Activated CD4-positive, alpha-beta memory T cell treated with anti-CD3 and anti-CD28 coated beads for 36 hours (primary cell): Measurements from ENCODE around the gene LRRC8C. TPM values are rescaled to one million over a fixed set of nuclear protein-coding genes. Genes with fewer than 3 reads are reported as not detected.
"Not testable (repeated sequence)": the region's sequence is repeated elsewhere in the genome, so short reads cannot be mapped to it uniquely, and the experiment has no call there.

Experiments used
- CTCF ChIA-PET: fragments of 350-600 bp; sonication (Branson Sonifier 250); formaldehyde crosslinking; loops from one replicate; lab custom pipeline; 2021; ENCODE audit warnings: antibody characterized with exemption, inconsistent platforms; lab: Charles Lee
- POLR2A ChIA-PET: fragments of 350-600 bp; sonication (Branson Sonifier 250); formaldehyde crosslinking; loops from one replicate; lab custom pipeline; 2021; ENCODE audit warnings: antibody characterized with exemption; lab: Charles Lee
- DNase-seq: peaks from one replicate; pipeline ENCODE4 v3.0.0-alpha.2; 2020
- H3K27ac Mint-ChIP-seq: one replicate; pipeline ENCODE4 v1.8.0; 2021; ENCODE audit warnings: mixed read lengths
- H3K27me3 Mint-ChIP-seq: one replicate; pipeline ENCODE4 v1.8.0; 2021; ENCODE audit warnings: mixed read lengths
- H3K36me3 Mint-ChIP-seq: one replicate; pipeline ENCODE4 v1.8.0; 2021; ENCODE audit warnings: mixed read lengths
- H3K4me1 Mint-ChIP-seq: one replicate; pipeline ENCODE4 v1.8.0; 2021; ENCODE audit warnings: low read depth, mixed read lengths
- H3K4me3 Mint-ChIP-seq: one replicate; pipeline ENCODE4 v1.8.0; 2021; ENCODE audit warnings: mild to moderate bottlenecking, mixed read lengths
- H3K9me3 Mint-ChIP-seq: one replicate; pipeline ENCODE4 v1.8.0; 2021; ENCODE audit warnings: mixed read lengths
- intact Hi-C: fragments of 100-400 bp; cut with micrococcal nuclease; formaldehyde crosslinking; loops from one replicate; pipeline ENCODE4 v1.15.1; 2023
- total RNA-seq, 2 experiments: library from RNA; stranded (reverse); gene quantifications; one replicate each; pipeline ENCODE4 v1.2.3, GENCODE V29; 2021

Gene LRRC8C
- total RNA-seq, result 10 to 100 TPM; 36.4 to 40.4 TPM

DNA sequence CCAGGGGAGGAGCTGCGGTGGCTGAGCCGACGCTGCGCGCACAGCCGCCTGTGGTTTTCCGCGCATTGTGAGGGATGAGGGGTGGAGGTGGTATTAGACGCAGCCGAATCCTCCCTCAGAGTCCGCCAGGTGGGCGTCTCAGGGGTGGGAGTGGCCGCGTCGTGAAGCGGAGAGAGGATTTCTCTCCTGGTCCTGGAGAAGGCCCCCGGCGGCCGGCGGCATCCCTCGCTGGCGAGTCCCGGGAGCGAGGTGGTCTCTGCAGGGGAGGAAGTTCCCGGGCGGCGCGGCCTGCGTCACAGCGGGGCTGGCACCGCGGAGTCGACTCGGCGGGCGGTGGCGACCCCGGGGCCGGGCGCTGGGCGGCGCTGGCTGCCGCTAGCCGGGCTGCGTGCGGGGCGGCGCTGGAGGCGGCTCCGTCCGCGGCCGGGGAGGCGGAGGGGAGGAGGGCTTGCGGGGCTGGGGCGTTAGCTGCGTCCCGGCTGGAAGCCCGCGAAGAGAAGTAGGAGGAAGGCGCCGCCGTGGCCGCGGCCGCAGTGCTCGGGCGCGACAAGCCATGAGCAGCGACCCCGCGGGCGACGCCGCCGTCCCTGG, at the start of gene LRRC8C:
LRRC8C (plus strand) TSS at position 464 of the 591 bp plus-strand sequence. CDS start 53,354 bp downstream, outside the sequence.
- CTCF ChIA-PET, result interaction anchor here (0.6 to 12.3 kb wide), 15 partner anchors 10 to 148 kb away, joined by 3 to 154 read pairs (median 6); no protein-coding TSS in a partner anchor
- no peaks in the 10 kb centered on the region for H3K9me3 Mint-ChIP-seq
- intact Hi-C loops, result loop anchor here (1.0 to 2.0 kb wide), 4 partner anchors 21 to 212 kb away; no protein-coding TSS in a partner anchor
- POLR2A ChIA-PET, result interaction anchor here (1.0 to 13.0 kb wide), 12 partner anchors 13 to 148 kb away, joined by 3 to 225 read pairs (median 4); no protein-coding TSS in a partner anchor
- DNase-seq, result peak; percentile 90
- H3K27me3 Mint-ChIP-seq, result no peaks in the 10 kb centered on the region
- H3K36me3 Mint-ChIP-seq, result peaks cover 26% of the 10 kb centered on the region
- peak within 1 kb of the TSS; percentile 93 for H3K4me3 Mint-ChIP-seq
- peak within 1 kb of the TSS; percentile 95 for H3K27ac Mint-ChIP-seq
- H3K4me1 Mint-ChIP-seq, result peaks cover 68% of the 10 kb centered on the region

DNA sequence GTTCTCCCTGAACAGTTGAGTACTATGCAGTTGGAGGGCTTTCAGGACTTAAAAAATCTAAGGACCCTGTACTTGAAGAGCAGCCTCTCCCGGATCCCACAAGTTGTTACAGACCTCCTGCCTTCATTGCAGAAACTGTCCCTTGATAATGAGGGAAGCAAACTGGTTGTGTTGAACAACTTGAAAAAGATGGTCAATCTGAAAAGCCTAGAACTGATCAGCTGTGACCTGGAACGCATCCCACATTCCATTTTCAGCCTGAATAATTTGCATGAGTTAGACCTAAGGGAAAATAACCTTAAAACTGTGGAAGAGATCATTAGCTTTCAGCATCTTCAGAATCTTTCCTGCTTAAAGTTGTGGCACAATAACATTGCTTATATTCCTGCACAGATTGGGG, 48.7 kb upstream of the LRRC8C start:
- H3K9me3 Mint-ChIP-seq, result no peaks in the 10 kb centered on the region
- peaks cover 73% of the 10 kb centered on the region for H3K4me1 Mint-ChIP-seq
- ChIA-PET POLR2A (interaction anchor here (1.5 kb wide), 1 partner anchor 20 kb away, joined by 4 read pairs; no protein-coding TSS in a partner anchor), CTCF (interaction anchor here (1.4 to 2.0 kb wide), 2 partner anchors 15 to 20 kb away, joined by 5 read pairs; no protein-coding TSS in a partner anchor)
- H3K27me3 Mint-ChIP-seq, result no peaks in the 10 kb centered on the region
- H3K36me3 Mint-ChIP-seq, result peaks cover 78% of the 10 kb centered on the region
- H3K27ac Mint-ChIP-seq, result peak overlapping the region; percentile 47
- intact Hi-C loops, result no loop called here
- DNase-seq, result no peak
- H3K4me3 Mint-ChIP-seq, result no peak overlapping the region

DNA sequence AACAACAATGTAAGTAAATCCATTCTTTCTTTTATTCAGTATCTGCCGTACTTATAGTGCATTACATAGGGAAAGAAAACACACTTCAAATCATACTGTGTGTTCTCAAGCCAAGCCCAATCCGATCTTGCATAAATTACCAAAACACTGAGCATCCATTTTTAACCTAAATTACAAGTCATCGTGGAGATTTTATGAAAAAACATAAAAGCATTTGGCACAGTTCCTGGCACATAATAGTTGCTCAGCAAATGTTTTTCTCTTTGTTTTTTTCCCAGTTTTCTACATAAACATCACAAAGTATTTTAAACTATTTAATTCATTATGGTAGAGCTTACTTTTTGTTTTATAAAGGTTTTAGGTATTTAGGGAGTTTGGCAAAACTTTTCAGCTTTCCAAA, 48.1 kb upstream of the LRRC8C start:
- Mint-ChIP-seq H3K27me3 (no peaks in the 10 kb centered on the region), H3K9me3 (no peaks in the 10 kb centered on the region), H3K36me3 (peaks cover 74% of the 10 kb centered on the region), H3K27ac (peak overlapping the region; percentile 47), H3K4me3 (no peak overlapping the region), H3K4me1 (peaks cover 77% of the 10 kb centered on the region)
- CTCF ChIA-PET, result interaction anchor here (0.8 to 2.0 kb wide), 3 partner anchors 14 to 179 kb away, joined by 3 to 5 read pairs (median 5); no protein-coding TSS in a partner anchor
- intact Hi-C loops, result no loop called here
- no peak for DNase-seq
- POLR2A ChIA-PET, result interaction anchor here (1.5 kb wide), 1 partner anchor 20 kb away, joined by 4 read pairs; no protein-coding TSS in a partner anchor

DNA sequence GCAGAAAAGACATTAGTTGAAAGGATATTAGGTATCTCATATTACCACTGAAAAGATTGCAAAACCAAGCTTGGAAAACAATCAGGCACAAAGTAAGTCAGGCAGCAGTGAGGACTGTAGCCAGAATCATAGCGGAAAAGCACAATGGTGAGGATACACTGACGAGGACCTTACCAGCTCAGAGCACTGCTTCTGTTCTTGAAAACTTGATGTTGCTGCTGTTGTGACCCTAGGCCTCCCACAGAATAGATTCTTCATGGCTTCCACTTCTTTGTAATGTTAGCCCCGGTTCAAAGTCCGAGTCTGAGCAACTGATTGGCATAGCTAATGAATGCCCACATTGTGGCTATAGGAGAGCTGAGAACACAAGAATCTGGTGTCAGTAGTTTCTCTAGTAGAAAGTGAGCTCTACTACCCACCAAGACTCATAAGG, 45.2 kb upstream of the LRRC8C start:
- Mint-ChIP-seq H3K27me3 (no peaks in the 10 kb centered on the region), H3K4me1 (peaks cover 82% of the 10 kb centered on the region), H3K36me3 (peaks cover 56% of the 10 kb centered on the region), H3K4me3 (no peak overlapping the region), H3K27ac (peak overlapping the region; percentile 14), H3K9me3 (no peaks in the 10 kb centered on the region)
- ChIA-PET CTCF (interaction anchor here (0.9 to 1.6 kb wide), 2 partner anchors 15 to 17 kb away, joined by 3 to 4 read pairs; no protein-coding TSS in a partner anchor), POLR2A (no interaction called here)
- DNase-seq, result no peak
- intact Hi-C loops, result loop anchor here (2.0 kb wide), 1 partner anchor 41 kb away; no protein-coding TSS in a partner anchor

DNA sequence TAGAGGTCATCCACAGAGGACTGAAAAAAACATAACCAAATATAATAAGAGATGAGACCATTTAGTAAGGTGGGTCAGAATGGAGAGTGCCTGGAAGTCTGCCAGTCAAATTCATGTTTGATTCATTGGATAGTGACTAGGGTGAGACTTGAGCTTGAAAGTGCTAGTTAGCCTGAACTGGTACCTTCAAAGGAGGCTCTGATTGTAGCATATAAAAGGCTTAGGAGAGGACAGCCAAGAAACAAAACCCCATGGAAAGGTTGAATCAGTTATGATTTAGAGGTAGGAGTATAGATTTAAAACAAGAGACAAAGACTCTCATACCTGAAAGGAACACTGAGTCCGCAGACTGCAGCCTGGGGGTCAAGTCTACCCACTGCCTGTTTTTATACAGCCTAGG, 44.4 kb upstream of the LRRC8C start:
- no peaks in the 10 kb centered on the region for H3K9me3 Mint-ChIP-seq
- DNase-seq, result no peak
- intact Hi-C loops, result loop anchor here (2.0 kb wide), 1 partner anchor 42 kb away; no protein-coding TSS in a partner anchor
- H3K4me3 Mint-ChIP-seq, result no peak overlapping the region
- H3K36me3 Mint-ChIP-seq, result peaks cover 56% of the 10 kb centered on the region
- CTCF ChIA-PET, result interaction anchor here (0.9 to 1.6 kb wide), 2 partner anchors 15 to 16 kb away, joined by 3 to 4 read pairs; no protein-coding TSS in a partner anchor
- H3K27me3 Mint-ChIP-seq, result no peaks in the 10 kb centered on the region
- POLR2A ChIA-PET, result no interaction called here
- H3K4me1 Mint-ChIP-seq, result peaks cover 86% of the 10 kb centered on the region
- peak overlapping the region; percentile 66 for H3K27ac Mint-ChIP-seq

DNA sequence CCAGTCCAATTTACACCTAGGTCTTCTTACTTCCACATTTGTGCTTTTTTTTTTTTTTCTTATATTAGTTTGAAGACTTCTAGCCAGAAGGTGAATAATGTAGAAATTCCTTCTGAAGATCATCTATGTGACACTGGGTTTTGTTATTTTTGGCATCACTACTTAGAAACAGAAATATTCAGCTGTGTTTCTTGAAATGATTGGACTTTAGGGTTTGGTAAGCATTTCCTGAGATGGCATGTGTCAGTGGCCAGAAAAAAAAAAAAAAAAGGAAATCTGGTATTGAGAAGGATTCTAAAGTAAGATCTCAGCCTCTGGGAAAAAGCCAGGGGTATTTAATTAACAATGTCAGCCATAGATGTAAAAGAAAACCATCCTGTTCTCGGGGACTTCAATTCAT, 43.4 kb upstream of the LRRC8C start:
- no peak for DNase-seq
- no peaks in the 10 kb centered on the region for H3K9me3 Mint-ChIP-seq
- peaks cover 50% of the 10 kb centered on the region for H3K36me3 Mint-ChIP-seq
- no peaks in the 10 kb centered on the region for H3K27me3 Mint-ChIP-seq
- peaks cover 86% of the 10 kb centered on the region for H3K4me1 Mint-ChIP-seq
- CTCF ChIA-PET, result interaction anchor here (0.7 to 1.3 kb wide), 8 partner anchors 8 to 77 kb away, joined by 3 to 5 read pairs (median 4); no protein-coding TSS in a partner anchor
- POLR2A ChIA-PET, result interaction anchor here (0.6 to 2.8 kb wide), 5 partner anchors 9 to 49 kb away, joined by 3 to 13 read pairs (median 4); no protein-coding TSS in a partner anchor
- no peak overlapping the region for H3K4me3 Mint-ChIP-seq
- intact Hi-C loops, result loop anchor here (1.0 to 2.0 kb wide), 2 partner anchors 14 to 43 kb away; no protein-coding TSS in a partner anchor
- H3K27ac Mint-ChIP-seq, result peak overlapping the region; percentile 69

DNA sequence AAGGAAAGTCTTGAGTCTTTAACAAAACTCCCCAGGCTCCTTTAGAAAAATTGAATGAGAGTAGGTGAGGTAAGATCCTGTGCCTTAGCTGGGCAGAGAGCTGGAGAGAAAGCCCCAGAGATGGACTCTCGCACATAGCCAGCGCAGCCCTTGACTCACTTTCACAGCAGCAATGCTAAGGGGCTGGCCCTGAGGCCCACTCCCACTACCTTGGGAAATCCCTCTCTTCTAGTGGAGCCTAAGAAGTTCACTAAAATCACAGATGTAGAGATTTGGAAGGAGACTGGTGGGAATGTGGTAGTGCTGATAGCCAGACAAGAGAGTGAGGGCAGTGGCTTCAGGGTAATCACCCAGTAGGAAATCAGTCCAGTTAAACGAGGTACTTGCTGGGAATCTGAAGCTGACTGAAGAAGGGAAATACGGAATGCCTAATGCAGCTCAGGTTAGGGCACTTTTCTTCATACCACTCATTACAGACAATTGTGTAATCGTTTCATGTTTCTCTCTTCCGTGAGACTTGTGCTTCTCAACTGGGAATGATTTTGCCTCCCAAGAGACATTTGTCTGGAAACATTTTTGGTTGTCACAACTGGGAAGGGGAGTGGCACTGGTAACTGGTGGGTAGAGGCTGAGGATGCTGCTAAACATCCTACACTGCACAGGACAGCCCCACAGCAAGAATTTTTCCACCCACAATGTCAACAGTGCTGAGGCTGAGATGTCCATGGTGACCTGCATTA, 42.4 kb upstream of the LRRC8C start:
- Mint-ChIP-seq H3K4me1 (peaks cover 78% of the 10 kb centered on the region), H3K4me3 (no peak overlapping the region), H3K36me3 (peaks cover 41% of the 10 kb centered on the region), H3K27ac (peak overlapping the region; percentile 64), H3K9me3 (no peaks in the 10 kb centered on the region), H3K27me3 (no peaks in the 10 kb centered on the region)
- intact Hi-C loops, result no loop called here
- CTCF ChIA-PET, result interaction anchor here (0.7 to 2.1 kb wide), 8 partner anchors 8 to 172 kb away, joined by 3 to 7 read pairs (median 4); no protein-coding TSS in a partner anchor
- POLR2A ChIA-PET, result interaction anchor here (0.8 to 2.8 kb wide), 4 partner anchors 10 to 135 kb away, joined by 3 to 13 read pairs (median 4); no protein-coding TSS in a partner anchor
- DNase-seq, result peak; percentile 52

DNA sequence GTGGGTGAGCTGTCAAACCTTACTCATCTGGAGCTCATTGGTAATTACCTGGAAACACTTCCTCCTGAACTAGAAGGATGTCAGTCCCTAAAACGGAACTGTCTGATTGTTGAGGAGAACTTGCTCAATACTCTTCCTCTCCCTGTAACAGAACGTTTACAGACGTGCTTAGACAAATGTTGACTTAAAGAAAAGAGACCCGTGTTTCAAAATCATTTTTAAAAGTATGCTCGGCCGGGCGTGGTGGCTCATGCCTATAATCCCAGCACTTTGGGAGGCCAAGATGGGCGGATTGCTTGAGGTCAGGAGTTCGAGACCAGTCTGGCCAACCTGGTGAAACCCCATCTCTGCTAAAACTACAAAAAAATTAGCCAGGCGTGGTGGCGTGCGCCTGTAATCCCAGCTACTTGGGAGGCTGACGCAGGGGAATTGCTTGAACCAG, 40.0 kb upstream of the LRRC8C start:
- peak overlapping the region; percentile 59 for H3K27ac Mint-ChIP-seq
- peaks cover 84% of the 10 kb centered on the region for H3K4me1 Mint-ChIP-seq
- ChIA-PET CTCF (interaction anchor here (0.8 to 1.1 kb wide), 2 partner anchors 10 to 30 kb away, joined by 3 to 4 read pairs; no protein-coding TSS in a partner anchor), POLR2A (interaction anchor here (1.4 to 2.2 kb wide), 2 partner anchors 11 to 16 kb away, joined by 5 to 7 read pairs; no protein-coding TSS in a partner anchor)
- H3K9me3 Mint-ChIP-seq, DNase-seq, H3K4me3 Mint-ChIP-seq, intact Hi-C loops, H3K27me3 Mint-ChIP-seq: not testable (repeated sequence)
- peaks cover 30% of the 10 kb centered on the region for H3K36me3 Mint-ChIP-seq

DNA sequence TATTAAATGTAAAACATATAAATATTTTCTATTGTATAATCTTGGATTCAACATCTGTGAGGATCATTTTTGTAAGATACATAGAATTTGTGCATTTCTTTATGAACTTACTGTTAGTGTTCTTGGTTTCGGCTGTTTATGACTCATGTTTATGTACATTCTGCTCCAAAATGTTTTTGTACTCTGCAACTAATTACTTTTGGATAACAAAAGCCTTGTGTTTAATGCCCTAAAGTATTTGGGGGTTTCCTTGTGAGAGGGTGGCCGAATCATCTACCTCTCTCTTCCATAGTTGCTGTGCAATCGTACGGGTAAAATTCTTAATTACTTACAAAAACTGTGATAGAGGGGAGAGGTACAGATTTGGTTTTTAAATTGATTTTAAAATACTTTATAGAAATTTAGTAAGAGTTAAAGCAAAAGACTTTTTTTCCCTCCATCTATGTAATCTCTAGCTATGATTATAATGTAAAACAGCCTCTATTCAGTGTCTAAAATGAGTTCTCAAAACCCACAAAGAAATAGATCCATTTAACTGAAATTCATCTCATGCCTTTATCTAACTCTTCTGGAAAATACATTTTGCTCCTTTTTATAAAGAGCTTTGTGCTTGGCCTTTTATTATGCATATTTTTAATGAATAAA, 38.7 kb upstream of the LRRC8C start:
- POLR2A ChIA-PET, result interaction anchor here (0.7 to 2.2 kb wide), 3 partner anchors 9 to 48 kb away, joined by 3 to 5 read pairs (median 4); no protein-coding TSS in a partner anchor
- Mint-ChIP-seq H3K4me3 (no peak overlapping the region), H3K27ac (no peak overlapping the region), H3K36me3 (peaks cover 27% of the 10 kb centered on the region), H3K4me1 (peaks cover 85% of the 10 kb centered on the region), H3K27me3 (no peaks in the 10 kb centered on the region), H3K9me3 (no peaks in the 10 kb centered on the region)
- intact Hi-C loops, result no loop called here
- CTCF ChIA-PET, result interaction anchor here (1.3 to 2.0 kb wide), 4 partner anchors 10 to 187 kb away, joined by 3 to 5 read pairs (median 4); no protein-coding TSS in a partner anchor
- DNase-seq, result no peak

DNA sequence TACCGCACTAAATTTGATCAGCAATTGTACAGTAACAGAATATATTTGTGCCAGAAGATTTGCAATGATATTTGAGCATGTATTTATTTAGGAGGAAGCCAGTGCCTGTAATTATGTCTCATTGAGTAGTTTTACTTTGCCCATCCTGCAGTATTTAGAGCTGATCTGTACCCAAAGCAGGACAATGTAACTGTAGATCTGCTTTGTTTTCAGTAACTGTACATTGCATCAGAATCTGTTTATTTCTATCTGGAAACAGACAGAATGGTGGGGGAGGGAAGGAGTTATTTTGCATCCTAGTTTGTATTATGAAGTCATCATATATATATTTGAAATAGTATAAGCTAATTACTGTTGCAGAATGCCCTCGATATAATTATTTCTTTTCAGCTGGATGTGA, 36.2 kb upstream of the LRRC8C start:
- H3K9me3 Mint-ChIP-seq, result no peaks in the 10 kb centered on the region
- CTCF ChIA-PET, result interaction anchor here (0.5 to 3.2 kb wide), 5 partner anchors 56 to 389 kb away, joined by 3 to 17 read pairs (median 4); no protein-coding TSS in a partner anchor
- peaks cover 84% of the 10 kb centered on the region for H3K4me1 Mint-ChIP-seq
- H3K27me3 Mint-ChIP-seq, result no peaks in the 10 kb centered on the region
- H3K27ac Mint-ChIP-seq, result no peak overlapping the region
- intact Hi-C loops, result no loop called here
- H3K36me3 Mint-ChIP-seq, result peaks cover 26% of the 10 kb centered on the region
- no peak overlapping the region for H3K4me3 Mint-ChIP-seq
- POLR2A ChIA-PET, result no interaction called here
- DNase-seq, result no peak
